ENCODE data around the gene HELZ2.

Gene HELZ2

DNA sequence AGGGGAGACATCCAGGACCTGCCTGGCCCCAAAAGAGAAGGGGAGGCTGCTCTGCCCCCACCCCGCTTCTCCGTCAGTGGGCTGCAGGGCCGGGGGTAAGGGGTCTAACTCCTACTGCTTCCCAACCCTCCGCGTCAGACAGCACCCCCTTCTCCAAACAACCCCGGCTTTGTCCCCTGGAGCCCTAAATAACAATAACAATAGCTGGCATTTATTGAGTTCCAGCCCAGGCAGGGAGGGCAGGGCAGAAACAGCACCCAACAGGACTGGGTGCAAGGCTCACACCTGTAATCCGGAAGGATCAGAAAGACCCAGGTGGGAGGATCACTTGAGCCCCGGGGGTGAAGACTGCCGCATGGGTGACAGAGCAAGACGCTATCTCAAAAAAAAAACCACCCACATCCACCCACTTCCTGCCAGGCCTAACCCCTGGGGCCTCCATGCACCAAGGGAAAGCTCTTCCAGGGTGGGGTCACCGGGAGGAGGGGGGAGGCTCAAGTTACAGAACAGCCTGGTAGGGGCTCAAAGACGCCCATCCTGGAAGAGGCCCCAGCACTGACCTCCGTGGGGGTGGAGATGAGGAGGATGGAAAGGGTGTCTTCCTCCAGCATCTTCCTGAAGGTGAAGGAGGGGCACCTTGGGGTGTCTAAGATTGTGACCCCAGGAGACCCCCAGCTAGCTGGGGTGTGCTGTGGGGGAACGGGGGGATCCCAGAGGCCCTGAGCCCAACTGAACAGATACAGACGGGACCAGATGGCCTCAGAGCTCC is 21.4 kb downstream of the HELZ2 start:
- no peak for DNase-seq (ENCODE audit: low read depth)

DNA sequence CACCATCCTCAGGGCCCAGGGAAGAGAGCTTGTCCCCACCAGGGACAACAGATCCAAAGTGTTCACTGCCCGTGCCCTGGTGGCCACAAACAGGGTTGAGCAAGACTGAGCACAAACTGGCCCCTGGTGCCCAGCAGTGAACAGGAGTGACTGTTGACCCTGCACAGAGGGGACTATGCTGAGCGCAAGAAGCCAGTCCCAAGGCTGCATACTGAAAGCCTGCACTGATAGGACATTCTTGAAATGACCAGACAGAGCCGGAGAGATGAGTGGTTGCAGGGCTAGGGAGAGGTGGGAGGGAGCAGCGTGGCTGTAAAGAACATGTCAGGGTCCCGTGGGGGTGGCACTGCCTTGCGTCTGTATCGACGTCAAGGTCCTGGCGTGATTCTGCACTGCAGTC is 23.0 kb downstream of the HELZ2 start:
- DNase-seq (ENCODE audit: low read depth): no peak

DNA sequence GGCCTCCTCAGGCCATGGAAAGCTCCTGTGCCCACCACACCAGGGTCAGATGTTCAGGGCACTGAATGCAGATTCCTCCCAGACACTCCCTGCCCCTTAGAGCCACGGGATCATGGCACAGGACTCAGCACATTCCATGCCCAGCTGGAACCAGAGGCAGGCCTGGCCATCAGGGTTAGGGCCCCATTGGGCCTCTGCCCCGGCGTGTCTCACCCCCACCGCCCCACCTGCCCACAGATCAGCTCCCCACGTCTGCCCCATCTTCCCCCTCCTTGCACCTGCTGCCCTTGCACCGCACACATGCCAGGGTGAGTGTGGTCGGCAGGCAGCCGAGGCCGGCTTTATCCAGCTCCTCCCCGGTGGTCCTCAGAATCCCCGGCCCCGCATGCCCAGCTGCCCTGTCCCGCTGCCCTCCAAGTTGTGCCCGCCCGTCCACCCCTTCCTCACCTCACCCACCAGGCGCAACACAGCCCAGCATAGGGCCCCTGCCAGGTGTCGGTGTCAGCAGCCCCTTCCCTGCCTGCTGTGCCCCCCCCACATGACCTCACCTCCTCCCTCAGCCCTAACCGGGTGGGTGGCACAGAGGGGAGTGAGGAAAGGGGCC is 24.3 kb downstream of the HELZ2 start:
- DNase-seq (ENCODE audit: low read depth): no peak

DNA sequence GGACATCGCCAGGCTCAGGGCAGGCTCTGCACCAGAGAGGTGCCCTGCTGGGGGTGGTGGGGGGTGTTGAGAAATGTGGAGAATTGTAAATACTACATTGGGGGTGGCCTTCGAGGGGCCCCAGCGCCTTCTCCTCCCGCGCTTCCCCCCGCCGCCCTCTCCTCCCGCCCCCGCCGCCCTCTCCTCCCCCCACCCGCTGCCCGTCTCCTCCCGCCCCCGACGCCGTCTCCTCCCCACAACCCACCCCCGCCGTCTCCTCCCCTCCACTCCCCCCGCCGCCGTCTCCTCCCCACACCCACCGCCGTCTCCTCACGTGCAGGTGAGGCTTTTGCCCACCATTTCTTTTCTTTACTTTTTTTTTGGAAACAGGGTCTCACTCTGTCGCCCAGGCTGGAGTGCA is 25.0 kb downstream of the HELZ2 start:
- no peak for DNase-seq (ENCODE audit: low read depth)

DNA sequence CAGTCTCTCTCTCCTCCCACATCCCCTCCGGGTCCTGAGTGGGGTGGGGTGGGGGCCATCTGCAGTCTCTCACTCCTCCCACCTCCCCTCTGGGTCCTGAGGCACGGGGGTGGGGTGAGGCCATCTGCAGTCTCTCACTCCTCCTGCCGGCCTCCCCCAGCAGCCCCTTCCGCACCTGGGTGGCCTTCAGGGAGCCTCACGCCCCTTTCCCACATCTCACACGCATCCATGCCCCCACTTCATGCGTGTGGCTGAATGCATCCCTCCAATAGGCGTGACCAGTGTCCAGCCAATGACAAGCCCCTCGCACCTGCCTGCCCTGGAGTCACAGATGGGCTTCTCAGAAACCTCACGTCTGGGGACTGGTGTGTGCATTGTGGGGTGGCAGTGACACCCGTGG is 25.5 kb downstream of the HELZ2 start:
- no peak for DNase-seq (ENCODE audit: low read depth)

DNA sequence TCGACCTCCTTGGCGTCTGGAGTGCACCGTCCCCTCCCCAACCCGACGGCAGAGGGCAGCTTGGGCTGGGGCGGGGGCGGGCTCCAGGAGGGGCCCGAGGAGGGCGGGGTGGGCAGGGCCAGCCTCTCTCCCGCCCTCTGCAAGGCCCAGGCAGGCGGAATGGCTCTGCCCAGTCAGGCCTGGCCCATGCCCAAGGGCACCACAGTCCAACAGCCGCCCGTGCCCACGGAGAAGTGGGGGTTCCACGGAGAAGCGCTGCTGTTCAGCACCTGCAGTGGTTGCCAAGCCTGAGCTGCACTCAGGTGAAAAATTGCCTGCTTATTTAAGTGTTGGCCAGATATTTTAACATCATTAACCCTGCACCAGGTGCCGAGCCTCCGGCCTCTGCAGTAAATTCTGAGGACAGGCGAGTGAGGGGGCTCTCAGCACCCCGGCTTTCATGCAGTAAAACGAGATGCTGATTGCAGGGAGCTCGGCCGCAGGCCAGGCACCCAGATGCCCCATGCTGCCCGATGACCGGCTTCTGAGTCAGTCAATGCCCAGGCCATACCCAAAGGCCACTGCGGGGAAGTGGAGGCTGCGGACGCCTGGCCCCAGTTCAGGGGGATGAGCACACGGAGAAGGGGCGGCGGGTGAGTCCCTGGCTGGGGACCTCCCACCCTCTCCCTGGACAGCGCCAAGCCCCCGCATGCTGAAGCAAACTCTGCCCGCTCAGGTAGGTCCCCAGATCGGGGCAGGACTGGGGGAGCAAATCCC is 26.1 kb downstream of the HELZ2 start, which contains the start of gene SRMS:
Gene SRMS (minus strand): TSS at position 25 of the 756 bp plus-strand sequence. CDS start 286 bp downstream, outside the sequence.
- no peak for DNase-seq (ENCODE audit: low read depth)

DNA sequence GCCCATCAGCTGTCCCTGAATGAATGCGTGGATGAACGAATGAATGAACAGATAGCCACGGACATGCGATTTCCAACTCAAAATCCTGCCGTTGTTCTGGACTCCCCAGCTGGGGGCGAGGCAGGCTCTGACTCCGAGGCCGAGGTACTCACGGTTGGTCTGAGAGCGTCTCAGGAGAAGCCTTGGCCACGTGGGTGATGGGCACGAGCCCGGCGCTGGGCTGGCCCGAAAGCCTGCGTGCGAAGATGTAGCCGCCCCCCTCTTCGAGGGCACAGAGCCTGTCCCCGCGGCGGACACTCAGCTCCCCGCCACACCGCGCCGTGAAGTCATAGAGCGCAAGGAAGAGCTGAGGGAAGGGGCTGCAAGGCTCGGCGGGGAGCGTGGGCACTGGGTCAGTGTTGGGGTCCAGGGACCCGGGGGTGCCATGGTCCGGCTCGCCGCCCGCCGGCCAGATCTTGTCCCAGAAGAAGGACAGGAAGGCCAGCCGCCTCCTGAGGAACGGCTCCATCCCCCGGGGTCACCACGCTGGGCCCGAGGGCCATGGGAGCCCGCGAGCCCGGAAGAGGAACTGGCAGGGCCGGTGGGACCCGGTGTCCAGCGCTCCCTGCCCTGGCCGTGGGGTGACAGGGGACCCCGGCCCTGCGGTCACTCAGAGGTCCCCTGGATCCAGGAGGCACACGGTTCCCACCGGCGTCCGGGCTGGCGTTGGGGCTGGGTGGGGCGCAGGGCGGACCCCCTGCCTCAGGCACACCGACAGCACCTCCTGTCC is 26.9 kb downstream of the HELZ2 start:
- DNase-seq (ENCODE audit: low read depth): no peak

DNA sequence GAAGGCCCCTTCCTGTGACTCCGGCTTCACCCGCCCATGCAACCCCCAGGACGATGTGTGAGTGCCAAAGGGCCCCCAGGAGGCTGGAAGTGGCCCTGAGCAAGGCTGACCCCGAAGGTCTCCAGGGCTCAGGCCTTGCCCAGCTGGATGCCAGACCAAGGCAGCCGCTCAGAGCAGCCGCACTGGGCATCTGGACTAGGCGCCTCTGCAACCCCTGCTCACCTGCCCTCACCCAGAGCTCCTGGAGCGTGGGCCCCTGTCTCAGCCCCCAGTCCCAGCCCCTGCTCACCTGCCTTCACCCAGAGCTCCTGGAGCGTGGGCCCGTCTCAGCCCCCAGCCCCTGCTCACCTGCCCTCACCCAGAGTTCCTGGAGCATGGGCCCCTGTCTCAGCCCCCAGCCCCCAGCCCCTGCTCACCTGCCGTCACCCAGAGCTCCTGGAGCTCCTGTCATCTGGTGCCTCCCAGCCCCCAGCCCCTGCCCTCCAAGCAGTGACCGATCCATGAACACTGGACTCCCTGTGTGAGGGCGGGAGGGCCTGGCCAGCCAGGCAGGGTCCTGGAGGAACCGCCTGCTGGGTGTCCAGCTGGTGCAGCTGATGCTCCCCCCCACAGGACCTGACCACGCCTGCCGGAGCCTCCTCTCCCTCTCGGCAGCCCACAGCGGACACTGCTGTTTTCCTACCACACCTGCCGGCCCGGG is 27.6 kb downstream of the HELZ2 start:
- no peak for DNase-seq (ENCODE audit: low read depth)

DNA sequence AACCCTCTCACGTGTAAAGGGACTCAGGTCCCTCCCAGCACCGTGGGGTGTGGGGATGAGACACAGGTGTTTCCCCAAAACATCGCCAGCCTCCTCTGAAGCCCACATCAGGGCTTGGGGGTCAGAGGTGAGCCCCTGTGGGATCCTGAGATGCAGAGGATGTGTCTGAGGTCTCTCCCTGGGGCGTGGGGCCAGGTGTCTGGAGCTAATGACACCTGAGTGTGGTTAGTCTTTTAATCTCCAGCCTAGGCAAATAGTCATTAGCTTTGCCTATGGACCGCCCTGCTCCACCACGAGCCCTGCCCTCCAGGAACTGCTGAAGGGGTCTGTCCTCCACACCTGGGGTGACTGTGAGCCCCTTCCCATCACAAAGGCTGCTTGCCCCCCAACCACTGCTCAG is 28.2 kb downstream of the HELZ2 start:
- DNase-seq (ENCODE audit: low read depth): no peak

DNA sequence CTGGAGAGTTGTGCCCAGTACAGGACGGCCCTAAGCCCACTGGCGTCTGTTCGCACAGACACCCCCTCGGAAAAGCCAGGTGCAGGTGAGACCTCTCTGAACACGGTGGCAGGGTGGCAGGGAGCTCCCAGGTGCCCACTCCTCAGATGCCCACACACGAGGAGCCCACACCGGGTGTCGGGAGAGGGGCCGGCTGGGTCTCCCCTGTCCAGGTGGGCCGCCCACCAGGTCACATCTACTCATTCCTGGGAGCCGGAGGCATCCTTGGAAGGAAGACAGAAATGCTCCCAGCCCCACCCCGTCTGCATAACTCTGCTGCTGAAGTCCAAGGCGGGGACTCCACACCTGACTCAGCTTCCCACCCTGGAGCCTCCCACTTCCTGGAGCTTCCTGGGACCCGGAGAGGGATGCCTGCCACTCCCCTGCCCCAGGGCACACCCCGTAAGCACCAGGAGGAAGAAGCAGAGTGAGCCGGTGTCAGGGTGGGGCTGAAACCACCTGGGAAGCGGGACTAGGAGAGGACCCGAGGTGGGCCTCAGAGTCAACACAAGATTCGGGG is 29.0 kb downstream of the HELZ2 start:
- DNase-seq (ENCODE audit: low read depth): no peak

DNA sequence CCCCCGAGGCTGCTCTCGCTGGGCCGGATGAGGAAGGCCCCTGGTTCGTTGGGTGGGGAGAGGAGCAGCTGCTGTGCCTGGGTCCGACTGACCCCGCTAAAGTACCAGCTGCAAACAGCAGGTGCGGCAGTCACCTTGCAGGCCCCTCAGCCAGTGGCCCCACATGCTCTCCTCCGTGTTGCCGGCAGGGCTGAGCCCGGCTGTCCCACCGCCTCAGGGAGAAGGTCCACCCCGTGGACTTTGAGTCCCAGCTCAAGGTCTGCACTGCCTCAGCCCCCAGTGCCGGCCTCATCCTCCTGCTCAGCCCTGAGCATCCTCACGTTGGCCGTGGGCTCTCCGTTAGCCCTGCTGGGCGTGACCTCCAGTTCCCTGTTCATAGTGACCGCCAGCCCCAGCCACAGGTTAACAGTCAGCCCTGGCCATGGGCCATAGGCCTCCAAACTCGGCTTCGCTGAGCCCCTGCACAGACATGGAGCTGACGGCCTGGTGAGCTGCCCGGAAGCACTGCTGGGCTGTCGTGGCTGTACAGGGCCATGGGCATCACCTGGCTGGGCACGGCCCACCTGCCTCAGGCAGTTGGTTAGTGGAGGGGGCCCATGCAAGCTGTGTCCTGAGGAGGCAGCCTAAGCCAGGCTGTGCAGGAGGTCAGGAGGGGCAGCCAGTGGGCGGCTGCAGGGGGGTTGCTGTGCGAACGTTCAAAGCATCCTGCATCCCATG is 29.6 kb downstream of the HELZ2 start:
- no peak for DNase-seq (ENCODE audit: low read depth)

DNA sequence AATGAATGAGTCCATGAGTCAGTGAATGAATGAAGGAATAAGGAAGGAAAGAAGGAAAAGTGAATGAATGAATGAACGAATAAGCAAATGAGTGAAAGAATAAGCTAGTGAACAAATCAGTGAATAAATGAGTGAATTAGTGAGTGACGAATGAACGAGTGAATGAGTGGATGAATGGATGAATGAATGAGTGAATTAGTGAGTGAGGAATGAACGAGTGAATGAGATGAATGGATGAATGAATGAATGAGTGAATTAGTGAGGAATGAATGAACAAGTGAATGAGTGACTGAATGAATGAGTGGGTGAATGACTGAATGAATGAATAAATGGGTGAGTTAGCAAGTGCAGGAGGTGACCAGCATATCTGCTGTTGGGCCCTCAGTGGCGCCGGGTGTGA is 30.3 kb downstream of the HELZ2 start:
- no peak for DNase-seq (ENCODE audit: low read depth)

DNA sequence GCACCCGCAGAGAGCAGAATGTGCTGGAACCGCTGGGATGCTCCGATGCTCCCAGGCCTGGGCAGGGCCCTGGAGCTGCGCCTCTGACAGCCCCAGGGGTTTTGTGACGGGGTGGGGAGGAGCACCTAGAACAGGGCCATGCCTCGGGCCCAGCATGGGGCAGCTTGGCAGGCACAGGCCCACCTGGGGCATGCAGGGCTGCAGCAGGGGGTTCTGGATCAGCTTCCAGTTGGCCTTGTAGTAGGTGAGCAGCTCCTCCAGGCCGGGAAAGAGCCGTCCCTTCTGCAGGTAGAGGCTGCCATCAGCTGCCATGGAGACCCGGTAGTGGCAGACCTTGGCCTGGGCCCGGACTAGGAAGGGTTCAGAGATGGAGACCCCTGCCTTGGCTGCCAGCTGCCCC is 30.9 kb downstream of the HELZ2 start:
- DNase-seq (ENCODE audit: low read depth): no peak

DNA sequence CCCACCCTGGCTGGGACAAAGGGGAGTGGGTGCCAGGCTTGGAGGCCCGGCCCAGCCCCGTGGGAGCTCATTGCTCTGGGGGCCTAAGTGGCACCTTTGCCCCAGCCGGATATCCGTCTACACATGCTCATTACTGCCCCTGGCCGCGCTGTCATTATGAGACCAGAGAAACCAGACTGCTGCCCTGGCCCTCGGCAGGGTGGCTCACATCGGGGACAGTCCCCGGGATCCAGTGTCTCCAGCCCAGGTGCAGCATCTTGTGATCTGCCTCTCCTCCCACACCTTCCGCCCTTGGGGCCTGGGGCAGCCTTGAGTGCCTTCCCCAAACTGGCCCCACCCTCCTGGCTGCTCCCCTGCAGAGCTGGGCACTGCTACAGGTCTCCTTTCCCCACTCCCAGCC is 31.3 kb downstream of the HELZ2 start:
- no peak for DNase-seq (ENCODE audit: low read depth)

DNA sequence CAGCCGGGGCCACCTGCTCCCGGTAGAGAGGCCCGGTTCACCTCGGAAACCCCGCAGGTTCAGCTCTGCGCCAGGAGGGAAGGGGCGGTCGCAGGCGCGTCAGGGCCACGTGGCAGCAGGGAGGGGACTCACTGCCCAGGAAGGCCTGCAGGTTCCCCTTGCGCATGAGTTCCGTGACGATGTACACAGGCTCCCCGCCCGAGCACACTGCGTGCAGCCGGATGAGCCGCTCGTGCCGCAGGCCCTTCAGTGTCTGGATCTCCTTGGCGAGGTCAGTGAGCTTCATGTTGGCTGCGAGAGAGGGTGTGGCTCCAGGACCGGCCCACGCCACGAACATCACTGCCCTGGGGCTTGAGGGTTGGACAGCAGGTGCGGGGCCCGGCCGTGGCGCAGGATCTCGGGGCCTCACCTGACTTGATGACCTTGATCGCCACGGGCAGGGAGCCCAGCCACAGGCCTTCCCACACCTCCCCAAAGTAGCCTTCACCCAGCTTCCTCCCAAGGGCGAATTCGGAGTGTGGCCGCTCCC is 31.9 kb downstream of the HELZ2 start:
- no peak for DNase-seq (ENCODE audit: low read depth)

DNA sequence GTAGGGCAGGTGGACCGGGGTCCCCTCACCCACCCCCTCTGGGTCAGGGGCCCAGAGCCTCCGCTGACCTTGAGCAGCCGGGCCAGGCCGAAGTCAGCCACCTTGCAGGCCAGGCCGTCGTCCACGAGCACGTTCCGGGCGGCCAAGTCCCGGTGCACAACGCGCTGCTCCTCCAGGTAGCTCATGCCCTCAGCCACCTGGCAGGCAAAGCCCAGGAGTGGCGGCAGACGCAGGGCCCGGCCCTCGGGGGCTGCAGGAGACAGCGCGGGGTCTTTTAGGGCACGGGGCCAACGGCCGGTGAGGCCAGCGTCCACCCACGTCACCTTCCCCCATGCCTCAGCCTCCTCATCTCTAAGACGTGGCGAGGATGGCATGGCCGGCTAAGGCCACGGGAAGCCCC is 32.7 kb downstream of the HELZ2 start:
- no peak for DNase-seq (ENCODE audit: low read depth)

DNA sequence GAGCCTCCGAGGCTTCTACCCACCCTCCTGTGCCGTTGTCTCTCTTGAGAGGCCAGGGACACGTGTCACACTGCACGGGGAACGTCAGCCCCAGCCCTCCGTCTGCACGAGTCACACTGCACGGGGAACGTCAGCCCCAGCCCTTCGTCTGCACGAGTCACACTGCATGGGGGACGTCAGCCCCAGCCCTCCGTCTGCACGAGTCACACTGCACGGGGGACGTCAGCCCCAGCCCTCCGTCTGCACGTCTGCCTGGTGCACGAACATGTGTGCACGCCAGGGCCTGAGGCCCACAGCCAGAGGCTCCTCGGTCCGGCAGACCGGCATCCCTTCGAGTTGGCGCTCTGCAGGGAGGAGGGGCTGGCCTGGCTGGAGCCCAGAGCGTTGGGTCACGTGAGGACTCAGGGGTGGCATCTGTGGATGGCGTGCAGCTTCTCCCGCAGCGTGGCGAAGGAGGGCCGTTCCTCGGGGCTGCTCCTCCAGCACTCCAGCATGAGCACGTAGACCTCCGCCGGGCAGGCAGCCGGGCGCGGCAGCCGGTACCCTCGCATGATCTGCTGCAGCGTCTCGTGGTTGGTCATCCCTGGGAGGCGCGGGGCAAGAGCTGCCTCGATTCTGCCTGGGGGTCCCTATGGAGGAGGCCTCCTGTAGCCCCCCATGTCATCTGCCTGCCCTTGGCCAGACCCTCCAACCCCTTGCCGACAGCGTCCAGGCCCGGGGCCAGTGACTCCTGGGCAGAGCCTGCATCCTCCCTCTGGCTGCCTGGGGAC is 33.4 kb downstream of the HELZ2 start:
- DNase-seq (ENCODE audit: low read depth): no peak

DNA sequence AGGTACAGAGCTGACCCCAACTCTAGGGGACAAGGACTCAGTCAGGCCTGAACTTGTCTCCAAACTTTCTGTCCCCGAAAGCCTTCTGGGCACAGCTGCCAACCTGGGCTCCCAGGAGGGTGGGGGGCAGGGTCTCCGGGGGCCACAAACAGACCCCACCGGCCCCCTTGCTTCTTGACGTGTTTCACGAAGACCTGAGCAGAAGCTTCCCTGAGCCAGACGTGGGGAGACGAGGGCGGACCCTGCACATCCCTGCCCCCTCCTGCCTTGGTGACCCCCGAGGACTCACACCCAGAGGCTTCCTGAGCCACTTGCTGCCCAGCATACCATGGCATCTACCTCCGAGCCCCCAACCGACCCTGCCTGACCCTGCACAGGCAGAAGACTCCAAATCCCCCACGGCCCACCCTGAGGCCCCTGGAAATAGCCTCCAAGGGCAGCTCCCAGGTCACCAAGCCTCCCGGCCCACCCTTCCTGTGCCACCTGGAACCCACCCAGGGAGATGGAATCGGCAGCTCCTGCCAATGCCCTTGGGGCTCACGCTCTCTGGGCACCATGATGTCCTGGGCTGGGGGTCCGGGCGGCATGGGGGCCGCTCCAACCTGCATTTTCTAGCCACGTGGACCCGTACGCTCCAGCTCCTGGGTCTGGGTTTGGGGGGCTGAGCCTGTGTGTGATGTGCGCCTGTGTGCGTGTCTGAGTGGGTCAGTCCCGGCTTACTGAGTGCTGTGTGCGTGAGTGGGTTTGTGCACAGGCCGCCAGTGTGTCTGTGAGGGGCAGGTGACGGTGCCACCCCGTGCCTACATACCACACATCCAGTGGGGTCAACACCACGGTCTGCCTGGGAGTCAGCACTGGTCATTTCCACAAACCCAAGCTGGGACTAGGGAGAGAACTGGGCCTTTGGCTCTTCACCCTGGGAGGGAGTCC is 34.3 kb downstream of the HELZ2 start:
- DNase-seq (ENCODE audit: low read depth): no peak

DNA sequence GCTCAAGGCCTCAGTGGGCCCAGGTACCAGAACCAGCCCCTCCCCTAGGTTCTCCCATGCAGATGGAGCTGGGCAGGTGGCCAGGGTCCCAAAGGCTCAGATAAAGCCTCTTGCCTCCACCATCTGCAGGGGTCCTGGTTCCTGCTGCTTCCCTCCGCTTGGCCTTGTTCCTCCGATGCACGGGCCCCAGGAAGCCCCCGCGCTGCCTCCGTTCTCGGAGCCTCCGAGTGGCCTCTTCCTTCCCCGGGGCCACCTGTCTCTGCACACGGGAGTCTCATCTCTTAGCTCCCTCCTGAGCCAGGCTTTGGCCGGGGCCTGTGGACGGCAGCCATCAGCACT is 35.0 kb downstream of the HELZ2 start:
- DNase-seq (ENCODE audit: low read depth): no peak

Data from HS-5 (cell line).